ENCODE measurements around the gene PDE6B.

PDE6B gene

GRCh38 chr4:624705-625590 is at the start of gene PDE6B:
TSS of gene PDE6B (plus strand) at chr4:625573. CDS start at chr4:625627, 54 bp downstream.
- DNase-seq (ENCODE audit: low spot score): no peak
- no peak for TF ChIP-seq CTCF (IDR thresholded peaks at IDR 0.05; ENCODE audit: extremely low read depth, missing control alignments)

DNA sequence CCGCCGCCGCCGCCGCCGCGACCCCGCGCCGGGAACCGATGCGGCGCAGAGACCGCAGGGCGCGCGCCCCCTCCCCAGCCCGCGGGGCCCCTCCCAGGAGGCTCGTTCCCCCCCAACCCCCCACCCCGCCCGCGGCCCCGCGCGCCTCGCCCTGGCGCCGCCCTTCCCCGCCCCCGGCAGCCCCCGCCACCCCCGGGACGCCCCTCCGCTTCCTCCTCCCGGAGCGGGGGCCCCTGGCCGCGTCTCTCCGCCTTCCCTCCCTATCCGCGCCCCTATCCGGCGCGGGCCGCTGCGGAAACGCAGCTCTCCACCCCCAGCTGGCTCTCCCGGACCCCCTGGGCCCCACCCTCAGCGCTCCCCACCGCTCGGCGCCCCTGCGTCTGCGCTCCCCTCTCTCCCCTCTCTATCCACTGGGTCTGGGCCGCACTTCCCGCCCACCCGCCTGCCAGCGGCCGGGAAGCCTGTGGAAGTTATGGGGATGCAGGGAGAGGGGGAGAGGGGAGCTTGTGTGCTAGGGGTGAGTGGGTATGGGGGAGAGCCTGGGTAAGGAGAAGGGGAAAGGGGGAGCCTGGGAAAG is 49.0 kb upstream of the PDE6B start, which contains the start of gene TMEM271:
Gene TMEM271, minus strand, starts transcription at position 51 of the 577 bp plus-strand sequence. CDS start 233 bp downstream, outside the sequence.
- no peak for DNase-seq (ENCODE audit: low spot score)
- TF ChIP-seq CTCF (IDR thresholded peaks at IDR 0.05; ENCODE audit: extremely low read depth, missing control alignments): no peak

DNA sequence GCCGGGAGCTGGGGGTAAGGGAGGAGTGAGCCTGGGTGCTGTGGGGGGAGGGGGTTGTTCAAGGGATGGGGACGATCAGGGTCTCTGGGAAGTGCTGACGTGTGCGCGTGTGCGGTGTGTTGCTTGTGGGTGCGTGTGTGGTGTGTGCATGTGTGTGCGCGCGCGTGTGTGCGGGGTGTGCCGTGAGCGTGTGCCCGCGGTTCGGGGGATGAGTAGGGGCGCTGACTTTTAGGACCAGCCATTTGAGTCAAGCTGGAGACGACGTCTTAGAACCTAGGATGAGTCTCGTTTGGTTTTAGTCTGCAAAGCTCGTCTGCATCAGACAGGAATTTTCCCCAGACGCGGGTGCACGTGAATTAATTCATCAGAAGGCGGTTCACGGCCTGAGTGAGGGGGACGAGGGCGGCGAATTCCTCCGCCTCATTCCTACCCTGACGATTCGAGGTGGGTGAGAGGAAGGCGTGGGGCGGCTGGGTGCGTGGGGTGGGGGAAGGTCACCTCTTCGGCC is 48.3 kb upstream of the PDE6B start:
- DNase-seq (ENCODE audit: low spot score): no peak
- no peak for TF ChIP-seq CTCF (IDR thresholded peaks at IDR 0.05; ENCODE audit: extremely low read depth, missing control alignments)

DNA sequence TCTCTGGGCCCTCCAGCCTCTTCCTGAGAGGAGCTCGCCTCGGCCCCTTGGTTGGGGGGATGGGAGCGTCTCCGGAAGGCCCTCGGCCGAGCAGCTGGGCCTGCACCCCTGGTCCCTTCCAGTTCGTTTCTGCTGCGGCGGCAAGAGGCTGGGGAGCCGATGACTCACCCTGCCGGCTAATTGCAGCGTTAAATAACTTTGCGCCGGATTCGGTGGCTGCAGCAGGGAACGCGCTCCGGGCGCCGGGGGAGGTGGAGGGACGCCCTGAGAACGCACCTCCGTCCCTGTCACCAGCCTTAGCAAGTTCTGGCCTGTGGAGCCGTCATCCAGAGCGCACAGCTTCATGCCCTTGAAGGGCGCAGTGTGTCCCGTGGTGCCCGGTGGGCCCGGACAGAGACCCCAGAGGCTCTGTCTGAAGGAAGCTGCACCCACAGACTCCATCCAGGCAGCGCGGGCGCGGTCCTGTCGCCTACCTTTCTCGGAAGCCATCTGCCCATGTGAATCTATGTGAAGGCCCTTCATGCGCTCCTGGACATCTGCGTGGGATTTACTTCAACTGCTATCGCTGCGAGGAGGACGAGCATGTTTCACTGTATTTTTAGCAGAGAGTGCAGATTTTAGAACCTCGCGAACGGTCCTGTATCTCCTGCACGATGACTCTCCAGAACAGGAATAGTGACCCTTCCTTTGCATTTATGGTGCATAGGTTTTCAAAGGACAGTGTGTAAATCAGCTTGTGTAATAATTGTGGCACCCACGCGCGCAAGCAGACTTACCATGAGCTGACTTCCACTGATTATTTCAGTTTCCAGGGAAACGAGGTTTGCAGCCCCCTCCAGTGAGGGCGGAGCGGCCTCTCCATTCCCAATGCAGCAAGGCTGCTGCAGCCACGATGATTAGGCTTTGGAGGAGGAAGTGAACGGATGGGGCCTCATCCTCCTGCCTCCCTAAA is 47.6 kb upstream of the PDE6B start:
- no peak for DNase-seq (ENCODE audit: low spot score)
- TF ChIP-seq CTCF (IDR thresholded peaks at IDR 0.05; ENCODE audit: extremely low read depth, missing control alignments): no peak

- TF ChIP-seq CTCF (IDR thresholded peaks at IDR 0.05; ENCODE audit: extremely low read depth, missing control alignments): no peak
- no peak for DNase-seq (ENCODE audit: low spot score)
These were observed 46.6 kb upstream of the PDE6B start for GRCh38 chr4:578451-579443.

DNA sequence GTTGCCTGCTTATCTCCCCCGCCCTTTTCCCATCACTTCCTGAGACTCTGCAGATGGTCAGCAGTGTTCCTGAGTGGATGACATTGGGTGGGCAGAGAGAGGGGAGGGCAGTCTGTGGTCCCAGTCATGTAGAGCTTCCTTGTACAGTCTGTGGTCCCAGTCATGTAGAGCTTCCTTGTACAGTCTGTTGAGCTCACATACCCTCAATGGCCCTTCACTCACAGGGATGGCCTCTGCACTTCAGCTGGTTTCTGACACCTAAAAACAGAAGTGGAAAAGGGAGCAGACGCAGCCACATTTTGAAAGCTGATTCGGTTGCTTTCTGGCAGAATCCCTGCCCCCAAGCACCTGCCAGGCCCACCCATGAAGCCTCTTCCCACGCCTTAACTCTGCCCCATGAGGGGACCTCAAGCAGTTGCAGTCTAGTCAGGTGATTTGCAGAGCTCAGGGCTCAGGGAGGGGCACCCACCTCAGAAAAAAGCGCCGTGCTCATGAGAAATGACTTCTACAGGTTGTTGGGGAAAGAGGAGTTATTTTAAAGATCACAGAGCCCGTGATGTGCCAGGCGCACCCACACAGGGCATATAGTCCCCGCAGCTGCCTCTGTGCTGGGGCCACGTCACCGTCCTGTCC is 45.7 kb upstream of the PDE6B start:
- no peak for DNase-seq (ENCODE audit: low spot score)
- no peak for TF ChIP-seq CTCF (IDR thresholded peaks at IDR 0.05; ENCODE audit: extremely low read depth, missing control alignments)

Data from GM20000 (cell line).